Hematopoietic multipotent progenitor cell treated with erythropoietin and hydrocortisone succinate and interleukin-3 and kit ligand, for 6 days (in vitro differentiated cells): ENCODE measurements around the gene DUT.

ENCODE experiments used
- DNase-seq: peaks from one replicate; pipeline ENCODE4 v3.0.0-alpha.2; 2015

The DUT gene

GRCh38 chr15:48330105-48330785 lies 984 bp upstream of the DUT start:
- DNase-seq = peak; percentile 48

GRCh38 chr15:48331796-48332641 lies 790 bp downstream of the DUT start:
- peak; percentile 91 for DNase-seq

GRCh38 chr15:48332642-48333034 lies 1.4 kb downstream of the DUT start:
- peak; percentile 39 for DNase-seq

- DNase-seq = peak; percentile 48
Measured at GRCh38 chr15:48333540-48333939, 2.3 kb downstream of the DUT start.

GRCh38 chr15:48334260-48334659 lies 3.0 kb downstream of the DUT start:
- DNase-seq = peak; percentile 34

- DNase-seq = peak; percentile 75
Measured at GRCh38 chr15:48336940-48337339, 5.7 kb downstream of the DUT start.

GRCh38 chr15:48337607-48338006 lies 6.4 kb downstream of the DUT start:
- DNase-seq = no peak

GRCh38 chr15:48340111-48340510 lies 8.9 kb downstream of the DUT start:
- no peak for DNase-seq

- no peak for DNase-seq
Measured at GRCh38 chr15:48343865-48344264, 12.6 kb downstream of the DUT start.

- no peak for DNase-seq
Measured at GRCh38 chr15:48345516-48345915, 14.3 kb downstream of the DUT start.

GRCh38 chr15:48352474-48353072 lies 21.3 kb downstream of the DUT start:
- peak; percentile 89 for DNase-seq

- no peak for DNase-seq
Measured at GRCh38 chr15:48354694-48355303, 23.6 kb downstream of the DUT start.

GRCh38 chr15:48355377-48355776 lies 24.1 kb downstream of the DUT start:
- no peak for DNase-seq

- DNase-seq = peak; percentile 66
Measured at GRCh38 chr15:48358229-48359152, 27.3 kb downstream of the DUT start.

GRCh38 chr15:48360841-48361240 lies 29.6 kb downstream of the DUT start:
- DNase-seq = no peak

GRCh38 chr15:48361685-48362084 lies 30.5 kb downstream of the DUT start:
- DNase-seq = no peak

GRCh38 chr15:48363474-48363873 lies 32.2 kb downstream of the DUT start:
- no peak for DNase-seq

GRCh38 chr15:48365575-48365974 lies 34.3 kb downstream of the DUT start:
- DNase-seq = no peak

- DNase-seq = no peak
Measured at GRCh38 chr15:48366584-48367312, 35.5 kb downstream of the DUT start.

GRCh38 chr15:48367483-48367882 lies 36.3 kb downstream of the DUT start:
- DNase-seq = no peak

GRCh38 chr15:48370460-48370859 lies 39.2 kb downstream of the DUT start:
- DNase-seq = no peak

- DNase-seq = no peak
Measured at GRCh38 chr15:48371550-48371949, 40.3 kb downstream of the DUT start.
